GM19023 (cell line): Measurements from ENCODE around the gene P2RY2.
"Not testable (repeated sequence)": the region's sequence is repeated elsewhere in the genome, so short reads cannot be mapped to it uniquely, and the experiment has no call there.

ENCODE experiments used
- ATAC-seq: cut with Tn5 transposase; IDR thresholded peaks from one replicate; pipeline ENCODE4 v1.9.1; 2021; ENCODE audit warnings: mild to moderate bottlenecking, moderate library complexity; ENCODE audit not compliant: unreplicated experiment

Gene P2RY2

DNA sequence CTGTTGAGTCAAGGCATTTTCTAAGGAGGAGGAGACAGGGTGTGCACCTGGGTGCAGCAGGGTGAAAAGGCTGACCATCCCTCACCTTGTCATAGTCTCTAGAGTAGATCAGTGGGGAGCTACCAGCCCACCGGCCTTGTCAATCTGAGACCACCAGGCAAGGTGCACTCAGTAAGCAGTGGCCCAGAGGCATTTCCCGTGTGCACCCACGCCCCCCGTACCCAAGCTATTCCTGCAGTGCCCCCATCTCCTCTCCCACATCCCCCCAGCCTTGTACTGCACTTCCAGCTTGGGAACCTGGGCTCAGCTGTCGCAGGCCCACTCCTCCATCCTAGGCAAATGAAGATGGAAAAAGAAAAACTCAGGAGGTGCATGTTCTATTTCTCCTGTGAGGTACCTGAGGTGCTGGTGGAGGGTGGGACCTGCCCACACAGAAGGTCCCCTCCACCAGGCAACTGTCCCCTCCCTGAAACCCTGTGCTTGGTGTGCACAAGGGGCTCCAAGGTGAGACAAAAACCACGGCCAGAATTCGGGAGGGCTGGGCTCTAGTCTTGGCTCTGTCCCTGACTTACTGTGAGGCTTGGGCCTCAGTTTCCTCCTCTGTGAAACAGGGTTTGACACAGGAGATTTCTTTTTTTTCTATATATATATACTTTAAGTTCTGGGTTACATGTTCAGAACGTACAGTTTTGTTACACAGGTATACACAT lies 8.4 kb downstream of the P2RY2 start:
- no peak for ATAC-seq

DNA sequence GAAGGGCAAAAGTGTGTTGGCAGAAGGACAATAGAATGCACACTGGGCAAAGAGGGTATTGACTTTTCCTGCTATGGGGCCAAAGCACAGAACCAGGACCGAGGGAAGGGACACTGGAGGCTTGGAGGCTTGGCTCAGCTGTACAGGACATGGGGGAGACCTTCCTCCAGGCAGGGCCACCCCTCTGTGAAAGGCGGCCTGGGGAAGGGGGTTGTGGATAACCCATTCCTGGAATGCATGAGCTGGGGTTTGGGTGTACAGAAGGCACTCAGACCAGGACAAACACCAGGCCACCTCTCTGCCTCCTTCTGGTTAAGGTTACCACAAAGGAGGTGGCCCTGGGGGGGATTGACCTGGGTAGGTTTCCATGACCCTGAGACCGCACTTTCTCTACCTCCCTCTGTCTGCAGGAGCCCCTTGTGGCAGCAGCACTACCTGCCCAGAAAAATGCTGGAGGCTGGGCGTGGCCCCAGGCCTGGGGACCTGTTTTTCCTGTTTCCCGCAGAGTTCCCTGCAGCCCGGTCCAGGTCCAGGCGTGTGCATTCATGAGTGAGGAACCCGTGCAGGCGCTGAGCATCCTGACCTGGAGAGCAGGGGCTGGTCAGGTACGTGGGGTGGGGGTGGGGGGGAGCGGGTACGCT lies 9.6 kb downstream of the P2RY2 start:
- no peak for ATAC-seq

DNA sequence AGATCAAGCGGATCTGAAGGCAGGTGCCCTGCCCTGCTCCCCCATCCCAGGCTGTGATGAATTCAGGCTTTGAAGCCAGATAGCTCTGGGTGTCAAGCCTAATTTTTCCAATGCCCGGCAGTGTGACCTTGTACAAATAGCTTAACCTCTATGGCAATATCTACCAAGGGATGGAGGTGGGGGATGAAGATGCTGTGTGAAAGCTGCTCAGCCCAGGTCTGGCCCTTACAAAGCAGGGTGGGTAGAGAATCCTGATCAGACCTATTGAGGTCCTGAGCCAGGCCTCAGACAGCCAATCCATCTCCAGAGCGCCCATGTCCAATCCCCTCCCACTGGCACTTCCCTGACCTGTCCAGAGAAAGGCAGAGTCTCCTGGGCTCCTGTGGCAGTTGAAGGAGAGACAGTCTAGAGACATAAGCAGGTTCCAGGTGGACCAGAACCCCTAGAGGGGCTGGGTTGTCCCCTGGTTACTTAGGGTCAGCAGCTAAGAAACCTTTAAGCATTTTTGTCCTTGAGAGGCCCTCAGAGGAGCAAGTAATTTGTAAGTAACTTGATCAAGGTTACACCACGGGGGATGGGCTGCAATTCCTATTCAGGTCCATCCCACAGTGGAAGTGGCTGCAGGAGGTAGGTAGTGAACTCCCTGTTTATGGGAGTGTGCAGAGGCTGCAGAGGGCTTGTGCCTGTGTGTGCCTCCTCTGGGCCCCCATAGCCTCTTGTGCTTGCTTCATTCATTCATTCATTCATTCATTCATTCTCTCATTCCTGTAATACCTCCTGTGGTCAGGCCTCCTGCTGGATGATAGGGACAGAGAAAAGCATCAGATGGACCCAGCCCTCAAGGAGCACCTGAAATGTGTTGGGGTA lies 10.4 kb downstream of the P2RY2 start:
- ATAC-seq: no peak

DNA sequence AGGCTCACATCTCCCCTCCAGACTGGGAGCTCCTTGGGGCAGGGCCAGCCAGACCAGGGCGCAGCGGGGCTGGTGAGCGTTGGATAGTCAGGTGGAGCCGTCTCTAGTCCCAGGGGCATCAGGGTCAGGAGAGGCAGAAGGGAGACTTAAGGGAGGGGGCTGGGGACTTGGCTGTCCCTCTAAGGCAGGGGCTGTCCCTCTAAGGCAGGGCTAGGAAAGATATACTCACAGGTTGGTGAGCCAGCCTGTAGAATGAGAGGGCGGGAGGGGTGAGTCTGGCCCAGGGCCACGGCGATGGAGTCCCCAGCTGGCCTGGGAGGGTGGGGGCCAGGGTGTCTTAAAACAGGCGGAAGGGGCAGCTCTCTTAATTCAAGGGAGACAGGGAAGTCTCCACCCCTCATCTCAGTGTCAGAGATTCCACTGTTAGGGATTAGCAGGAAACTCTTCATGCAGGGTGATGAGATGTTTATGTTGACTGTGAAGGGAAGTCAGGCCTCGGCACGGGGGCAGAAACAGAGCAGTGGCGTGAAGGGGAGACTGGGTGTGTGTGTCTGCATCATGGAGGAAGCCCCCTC lies 11.3 kb downstream of the P2RY2 start:
- ATAC-seq: no peak

DNA sequence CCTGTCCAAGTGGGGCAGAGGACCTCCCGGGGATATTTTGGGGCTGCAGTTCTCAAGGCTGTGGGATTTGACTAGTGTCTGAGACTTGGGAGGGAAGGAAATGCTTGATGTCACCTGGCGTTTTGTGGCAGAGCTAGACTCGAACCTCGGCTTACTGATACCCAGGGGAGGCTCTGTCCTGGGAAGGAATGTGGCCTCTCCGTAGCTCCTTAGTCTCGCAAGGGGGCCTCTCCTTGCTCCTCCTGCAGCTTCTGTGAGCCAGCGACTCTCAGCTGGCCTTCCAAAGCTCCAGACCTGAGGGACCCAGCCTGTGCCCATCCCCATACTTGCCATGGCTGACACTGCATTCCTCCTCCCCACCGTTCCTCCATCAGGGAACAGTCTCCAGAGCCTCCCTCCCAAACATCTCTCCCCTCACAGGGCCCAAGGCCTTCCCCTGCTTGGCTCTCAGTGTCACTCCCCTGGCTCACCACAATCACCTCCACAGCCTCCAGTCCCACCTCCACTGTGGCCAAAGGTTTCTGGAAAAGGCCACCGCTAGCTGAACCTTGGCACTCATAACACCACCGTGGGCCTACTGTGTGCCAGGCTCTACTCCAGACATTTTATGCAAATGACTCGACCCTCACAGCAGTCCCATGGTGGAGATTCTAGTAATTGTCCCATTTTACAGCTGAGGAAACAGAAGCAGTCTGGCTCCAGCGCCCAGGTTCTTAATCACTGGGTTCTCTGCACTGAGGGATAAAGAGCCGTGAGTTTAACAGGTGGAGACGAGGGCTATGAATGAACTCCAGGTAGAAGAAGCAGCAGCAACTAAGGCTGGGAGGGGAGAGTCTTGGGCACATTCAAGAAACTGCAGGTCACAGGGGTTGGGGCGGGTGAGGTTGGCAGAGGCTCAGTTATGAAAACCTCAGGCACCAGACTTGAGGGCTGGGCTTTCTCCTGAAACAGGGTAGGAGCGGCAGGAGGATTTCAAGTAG lies 12.1 kb downstream of the P2RY2 start:
- ATAC-seq: no peak

DNA sequence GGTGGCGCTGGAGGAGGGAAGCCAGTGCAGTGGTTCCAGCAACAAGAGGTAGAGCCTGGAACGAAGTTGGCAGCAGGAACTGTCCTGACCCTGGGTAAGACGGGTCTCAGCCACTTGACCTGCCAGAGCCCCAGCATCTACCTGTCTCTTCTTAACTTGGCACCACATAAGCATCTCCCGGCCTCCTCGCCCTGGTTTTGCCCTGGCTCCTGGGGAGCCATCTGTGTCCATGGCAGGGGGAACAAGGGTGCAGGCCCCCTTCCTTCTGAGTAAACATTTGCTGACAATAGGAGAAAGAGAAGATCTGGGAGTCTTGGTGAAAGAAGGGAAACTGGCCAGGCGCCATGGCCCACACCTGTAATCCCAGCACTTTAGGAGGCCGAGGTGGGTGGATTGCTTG lies 12.8 kb downstream of the P2RY2 start:
- ATAC-seq: no peak

DNA sequence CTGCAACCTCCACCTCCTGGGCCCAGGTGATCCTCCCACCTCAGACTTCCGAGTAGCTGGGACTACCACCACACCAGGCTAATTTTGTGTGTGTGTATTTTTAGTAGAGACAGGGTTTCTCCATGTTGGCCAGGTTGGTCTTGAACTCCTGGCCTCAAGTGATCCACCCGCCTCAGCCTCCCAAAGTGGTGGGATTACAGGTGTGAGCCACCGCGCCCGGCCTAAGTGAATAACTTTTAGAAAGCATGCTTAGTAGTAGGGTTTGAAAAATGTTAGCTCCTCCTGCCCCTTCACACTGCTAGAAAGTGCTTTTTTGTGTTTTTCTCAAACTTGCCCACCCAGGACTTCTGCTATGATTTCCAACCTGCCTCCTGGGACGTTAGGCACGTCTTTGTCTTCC lies 14.4 kb downstream of the P2RY2 start:
- ATAC-seq: not testable (repeated sequence)

DNA sequence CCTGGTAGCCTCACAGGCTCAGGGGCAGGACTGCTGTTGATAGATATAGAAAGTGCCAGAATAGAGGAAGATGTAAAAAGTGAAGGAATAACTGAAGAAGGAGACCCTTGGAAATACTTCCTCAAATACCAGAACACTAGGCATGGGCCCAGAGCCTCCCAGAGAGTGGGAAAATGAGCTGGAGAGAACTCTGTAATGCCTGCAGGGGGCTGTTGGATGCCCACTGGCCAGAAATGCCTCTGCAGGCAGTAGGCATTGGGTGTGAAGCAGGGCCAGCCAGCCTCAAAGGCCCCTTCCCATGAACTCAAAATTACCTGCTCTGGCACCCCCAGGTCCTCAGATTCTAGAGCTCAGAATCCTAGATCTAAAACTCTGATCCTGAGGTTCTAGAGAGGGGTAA lies 15.1 kb downstream of the P2RY2 start:
- ATAC-seq: no peak

DNA sequence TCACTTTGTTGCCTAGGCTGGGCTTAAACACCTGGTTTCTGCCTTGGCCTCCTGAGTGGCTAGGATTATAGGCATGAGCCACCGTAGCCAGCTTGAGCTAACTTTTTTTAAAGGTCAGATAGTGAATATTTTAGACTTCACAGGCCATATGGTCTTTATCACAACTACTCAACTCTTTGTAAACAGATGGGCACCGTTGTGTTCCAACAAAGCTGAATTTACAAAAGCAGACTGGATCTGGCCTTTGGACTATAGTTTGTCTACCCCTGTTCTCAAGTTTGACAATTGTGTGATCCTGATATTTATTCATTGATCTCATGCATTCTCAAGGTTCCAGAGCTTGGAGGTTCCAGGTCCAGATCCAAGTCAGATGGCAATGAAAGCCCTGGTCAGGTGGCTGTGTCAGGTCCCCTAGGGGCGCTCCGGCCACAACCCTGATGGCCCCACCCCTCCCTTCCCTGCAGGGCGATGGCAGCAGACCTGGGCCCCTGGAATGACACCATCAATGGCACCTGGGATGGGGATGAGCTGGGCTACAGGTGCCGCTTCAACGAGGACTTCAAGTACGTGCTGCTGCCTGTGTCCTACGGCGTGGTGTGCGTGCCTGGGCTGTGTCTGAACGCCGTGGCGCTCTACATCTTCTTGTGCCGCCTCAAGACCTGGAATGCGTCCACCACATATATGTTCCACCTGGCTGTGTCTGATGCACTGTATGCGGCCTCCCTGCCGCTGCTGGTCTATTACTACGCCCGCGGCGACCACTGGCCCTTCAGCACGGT lies 15.8 kb downstream of the P2RY2 start:
- no peak for ATAC-seq

DNA sequence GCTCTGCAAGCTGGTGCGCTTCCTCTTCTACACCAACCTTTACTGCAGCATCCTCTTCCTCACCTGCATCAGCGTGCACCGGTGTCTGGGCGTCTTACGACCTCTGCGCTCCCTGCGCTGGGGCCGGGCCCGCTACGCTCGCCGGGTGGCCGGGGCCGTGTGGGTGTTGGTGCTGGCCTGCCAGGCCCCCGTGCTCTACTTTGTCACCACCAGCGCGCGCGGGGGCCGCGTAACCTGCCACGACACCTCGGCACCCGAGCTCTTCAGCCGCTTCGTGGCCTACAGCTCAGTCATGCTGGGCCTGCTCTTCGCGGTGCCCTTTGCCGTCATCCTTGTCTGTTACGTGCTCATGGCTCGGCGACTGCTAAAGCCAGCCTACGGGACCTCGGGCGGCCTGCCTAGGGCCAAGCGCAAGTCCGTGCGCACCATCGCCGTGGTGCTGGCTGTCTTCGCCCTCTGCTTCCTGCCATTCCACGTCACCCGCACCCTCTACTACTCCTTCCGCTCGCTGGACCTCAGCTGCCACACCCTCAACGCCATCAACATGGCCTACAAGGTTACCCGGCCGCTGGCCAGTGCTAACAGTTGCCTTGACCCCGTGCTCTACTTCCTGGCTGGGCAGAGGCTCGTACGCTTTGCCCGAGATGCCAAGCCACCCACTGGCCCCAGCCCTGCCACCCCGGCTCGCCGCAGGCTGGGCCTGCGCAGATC lies 16.5 kb downstream of the P2RY2 start:
- ATAC-seq: no peak

DNA sequence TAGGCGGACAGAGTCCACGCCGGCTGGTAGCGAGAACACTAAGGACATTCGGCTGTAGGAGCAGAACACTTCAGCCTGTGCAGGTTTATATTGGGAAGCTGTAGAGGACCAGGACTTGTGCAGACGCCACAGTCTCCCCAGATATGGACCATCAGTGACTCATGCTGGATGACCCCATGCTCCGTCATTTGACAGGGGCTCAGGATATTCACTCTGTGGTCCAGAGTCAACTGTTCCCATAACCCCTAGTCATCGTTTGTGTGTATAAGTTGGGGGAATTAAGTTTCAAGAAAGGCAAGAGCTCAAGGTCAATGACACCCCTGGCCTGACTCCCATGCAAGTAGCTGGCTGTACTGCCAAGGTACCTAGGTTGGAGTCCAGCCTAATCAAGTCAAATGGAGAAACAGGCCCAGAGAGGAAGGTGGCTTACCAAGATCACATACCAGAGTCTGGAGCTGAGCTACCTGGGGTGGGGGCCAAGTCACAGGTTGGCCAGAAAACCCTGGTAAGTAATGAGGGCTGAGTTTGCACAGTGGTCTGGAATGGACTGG lies 17.2 kb downstream of the P2RY2 start:
- ATAC-seq: no peak

DNA sequence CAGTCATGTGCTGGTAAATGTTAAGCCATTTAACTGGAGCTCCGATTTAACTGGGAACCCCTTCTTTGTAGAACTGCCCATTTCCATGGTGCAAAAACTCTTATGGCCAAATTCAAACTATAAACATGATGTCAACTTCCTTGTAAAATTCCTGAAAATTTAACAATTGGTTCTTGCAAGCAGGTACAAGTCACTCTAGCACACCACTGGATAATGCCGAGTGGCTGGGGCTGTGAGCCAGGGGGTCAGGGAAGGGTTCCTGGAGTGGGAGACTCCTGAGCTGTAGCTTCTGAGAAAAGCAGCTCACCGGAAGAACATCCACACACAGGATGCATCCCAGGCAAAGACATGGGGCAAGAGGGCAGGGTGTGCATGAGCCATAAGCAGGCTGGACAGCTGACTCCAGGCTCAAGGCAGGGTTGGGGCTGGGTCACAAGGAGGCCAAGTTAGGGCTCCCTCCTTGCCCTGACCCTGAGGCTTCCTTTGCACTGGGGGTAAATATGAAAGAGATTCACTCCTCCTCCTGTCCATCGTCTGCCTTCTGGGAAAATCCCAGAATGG lies 18.2 kb downstream of the P2RY2 start:
- no peak for ATAC-seq

DNA sequence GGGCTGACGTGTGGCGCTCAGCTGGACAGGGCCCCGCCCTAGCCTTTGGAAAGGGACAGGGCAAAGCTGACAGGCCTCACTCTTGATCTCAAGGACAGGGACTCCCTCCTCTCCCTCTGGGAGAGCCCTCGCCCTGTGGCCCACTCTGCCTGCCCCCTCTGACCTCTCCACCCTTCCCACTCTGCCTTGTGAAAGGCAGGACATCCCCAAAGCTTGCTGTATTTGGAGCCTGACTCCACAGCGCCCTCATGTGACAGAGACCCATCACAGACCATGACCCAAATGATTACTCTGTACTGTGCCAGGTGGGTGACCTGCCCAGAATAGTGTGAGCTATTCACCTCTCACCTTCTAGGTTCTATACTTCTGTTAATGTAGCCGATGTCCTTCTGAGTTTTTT lies 18.8 kb downstream of the P2RY2 start:
- ATAC-seq: no peak

DNA sequence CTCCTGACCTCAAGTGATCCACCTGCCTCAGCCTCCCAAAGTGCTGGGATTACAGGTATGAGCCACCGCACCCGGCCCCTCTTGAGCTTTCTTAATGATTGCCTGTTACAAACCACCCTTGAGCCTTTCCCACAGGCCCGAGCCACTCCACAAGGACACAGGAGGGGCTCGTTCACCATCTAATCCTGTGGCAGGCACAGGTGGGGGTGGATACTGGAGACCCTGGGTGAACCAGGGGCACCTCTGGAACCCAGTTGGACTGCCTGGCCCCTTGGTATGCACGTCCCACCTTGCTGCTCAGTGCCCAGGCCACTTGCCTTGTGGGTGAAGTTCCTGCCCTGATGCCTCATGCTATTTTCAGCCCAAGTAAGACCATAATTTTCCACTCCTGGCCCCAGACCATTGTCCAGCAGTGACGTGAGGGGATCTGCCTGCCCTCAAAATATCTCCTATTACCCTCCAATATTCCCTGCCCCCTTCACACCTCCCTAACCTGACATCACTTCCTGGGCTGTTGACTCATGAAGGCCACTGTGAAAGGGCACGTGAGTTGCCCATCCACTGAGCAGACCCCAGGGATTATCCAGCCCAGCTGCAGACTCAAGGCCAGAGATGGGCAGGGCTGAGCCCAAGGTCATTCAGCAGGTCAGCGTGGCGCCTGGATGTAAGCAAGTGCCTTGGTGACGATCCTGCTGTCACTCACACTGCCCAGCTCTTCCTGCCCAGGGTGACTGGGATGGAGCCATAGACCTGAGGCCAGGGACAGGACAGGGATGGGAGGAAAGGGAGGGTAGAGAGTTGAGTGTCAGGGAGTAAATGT lies 19.6 kb downstream of the P2RY2 start:
- ATAC-seq: no peak

DNA sequence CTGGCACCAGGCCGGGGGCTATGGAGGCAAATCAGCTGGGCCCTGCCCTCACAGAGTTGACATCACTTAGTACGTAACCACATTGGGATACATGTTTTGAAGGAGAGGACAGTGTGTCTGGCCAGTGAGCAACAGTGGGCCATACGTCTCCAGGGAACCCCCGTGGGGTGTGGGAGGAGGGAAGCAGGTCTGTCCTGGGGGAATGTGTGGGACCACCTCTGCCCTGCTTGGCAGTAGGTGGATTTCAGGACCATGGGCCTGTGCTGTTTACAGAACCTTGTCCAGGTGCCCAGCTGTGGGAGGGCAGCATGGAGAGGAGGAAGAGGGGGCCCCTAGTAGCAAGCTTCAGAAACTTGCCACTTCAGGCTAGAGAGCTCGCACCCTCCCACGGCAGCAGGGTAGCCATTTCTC lies 21.0 kb downstream of the P2RY2 start:
- no peak for ATAC-seq

DNA sequence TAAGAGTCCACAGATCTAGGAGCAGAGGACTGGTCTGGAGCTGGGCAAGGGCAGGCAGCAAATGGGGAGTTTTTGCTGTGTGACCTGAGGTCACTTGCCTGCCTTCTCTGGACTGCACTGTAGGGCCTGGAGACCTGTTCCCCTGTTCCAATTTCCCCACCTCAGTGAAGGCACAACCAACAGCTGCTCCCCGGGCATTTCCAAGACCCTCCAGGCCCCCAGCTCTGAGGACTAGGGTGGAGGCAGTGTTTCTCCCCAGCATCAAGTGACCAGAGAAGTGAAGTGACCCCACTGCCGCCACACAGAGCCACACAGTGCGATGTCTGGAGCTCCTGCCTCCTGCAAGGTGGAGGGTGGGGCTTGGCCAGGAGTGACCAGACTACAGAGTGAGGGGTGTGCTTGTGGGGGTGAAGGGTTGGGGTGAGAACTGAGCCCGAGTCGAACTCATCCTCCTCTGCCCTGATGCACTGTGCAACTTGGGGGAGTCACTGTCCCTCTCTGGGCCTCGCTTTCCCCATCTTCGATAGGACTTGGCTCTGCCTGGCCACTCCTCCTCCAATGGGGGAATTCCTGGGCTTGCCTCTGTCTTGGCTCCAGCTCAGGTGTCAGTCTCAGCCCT lies 21.6 kb downstream of the P2RY2 start:
- no peak for ATAC-seq

DNA sequence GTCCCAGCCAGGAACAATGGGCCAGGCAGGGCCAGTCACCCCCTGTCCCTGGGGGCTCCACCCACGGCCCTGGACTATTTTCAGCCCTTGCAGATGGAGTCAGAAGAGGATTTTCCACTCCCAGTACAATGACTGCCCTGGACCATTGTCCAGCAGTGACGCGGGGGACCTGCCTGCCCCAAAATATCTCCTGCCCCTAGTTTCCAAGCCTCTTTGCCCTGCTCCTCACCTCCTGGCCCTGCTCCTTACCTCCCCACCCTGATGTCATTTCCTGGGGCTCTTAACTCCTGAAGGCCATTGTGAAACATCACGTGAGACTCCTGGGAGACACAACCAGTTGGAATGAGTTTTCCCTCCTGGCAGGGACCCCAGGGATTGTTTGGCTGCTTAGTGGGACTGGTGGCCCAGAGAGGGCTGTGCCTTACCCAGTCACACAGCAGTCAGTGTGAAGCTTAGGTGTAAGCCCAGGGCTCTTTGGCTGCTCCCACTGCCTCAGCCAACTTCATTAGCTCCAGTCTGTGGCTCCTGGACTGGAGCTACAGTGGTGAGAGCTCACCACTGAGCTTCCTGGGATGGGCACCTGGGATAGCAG lies 22.2 kb downstream of the P2RY2 start:
- ATAC-seq: no peak
